Left ventricle myocardium inferior (tissue), 1 donor: Measurements from ENCODE around the gene DEF6. TPM values are rescaled to one million over a fixed set of nuclear protein-coding genes. Genes with fewer than 3 reads are reported as not detected.

Experiments
- DNase-seq: peaks from one replicate; pipeline ENCODE4 v3.0.0-alpha.2; 2020
- H3K27ac ChIP-seq: fragments of 200-600 bp; replicated peaks from 2 replicates; pipeline ENCODE4 v1.8.0; 2021
- H3K27me3 ChIP-seq: fragments of 200-600 bp; 2 replicates; pipeline ENCODE4 v1.8.0; 2021; ENCODE audit warnings: low read depth
- H3K36me3 ChIP-seq: fragments of 200-600 bp; 2 replicates; pipeline ENCODE4 v1.8.0; 2021
- H3K4me1 ChIP-seq: fragments of 200-600 bp; 2 replicates; pipeline ENCODE4 v1.8.0; 2021
- H3K4me3 ChIP-seq: fragments of 200-600 bp; 2 replicates; pipeline ENCODE4 v1.8.0; 2021; ENCODE audit warnings: mild to moderate bottlenecking, moderate library complexity
- H3K9me3 ChIP-seq: fragments of 200-600 bp; replicated peaks from 2 replicates; pipeline ENCODE4 v1.8.0; 2021
- CTCF ChIP-seq: fragments of 200-600 bp; IDR thresholded peaks from 2 replicates; pipeline ENCODE4 v1.8.0; 2021; ENCODE audit warnings: antibody characterized with exemption, mild to moderate bottlenecking, borderline replicate concordance
- intact Hi-C: fragments of 100-400 bp; cut with micrococcal nuclease; formaldehyde crosslinking; loops from one replicate; pipeline ENCODE4 v1.11.0; 2022
- total RNA-seq: library from RNA; stranded (reverse); fragmentation: NEBNext Ultra II Directional; extraction: Animal tissue kit (Norgen Biotek cat#: 25700); gene quantifications from one replicate; pipeline ENCODE4 v1.2.1, GENCODE V29; 2021
- donor health status: DM: no; HTN: yes; CAD: no; lungs with severe emphysema.

DEF6 gene
- total RNA-seq, 1 donor from 2014 or later = 1.0 TPM

- Histone ChIP-seq H3K36me3 (peaks cover 72% of the 10 kb centered on the region), H3K4me1 (peaks cover 20% of the 10 kb centered on the region), H3K27ac (no peak overlapping the region), H3K4me3 (no peak overlapping the region), H3K27me3 (no peaks in the 10 kb centered on the region), H3K9me3 (no peaks in the 10 kb centered on the region)
- intact Hi-C loops = no loop called here
- DNase-seq = no peak
- no peak for TF ChIP-seq CTCF
Observed at GRCh38 chr6:35292494-35292893, 5.1 kb upstream of the DEF6 start.

GRCh38 chr6:35293681-35294080, 3.9 kb upstream of the DEF6 start:
- no peak for DNase-seq
- no peak overlapping the region for H3K4me3 ChIP-seq
- no peaks in the 10 kb centered on the region for H3K9me3 ChIP-seq
- no peaks in the 10 kb centered on the region for H3K27me3 ChIP-seq
- peaks cover 60% of the 10 kb centered on the region for H3K36me3 ChIP-seq
- H3K27ac ChIP-seq = no peak overlapping the region
- peaks cover 29% of the 10 kb centered on the region for H3K4me1 ChIP-seq
- TF ChIP-seq CTCF = no peak
- intact Hi-C loops = no loop called here

- TF ChIP-seq CTCF = peak; percentile 71
- Histone ChIP-seq H3K4me1 (peaks cover 29% of the 10 kb centered on the region), H3K9me3 (no peaks in the 10 kb centered on the region), H3K27me3 (no peaks in the 10 kb centered on the region), H3K36me3 (peaks cover 54% of the 10 kb centered on the region), H3K27ac (no peak overlapping the region), H3K4me3 (no peak overlapping the region)
- DNase-seq = no peak
- intact Hi-C loops = no loop called here
Observed at GRCh38 chr6:35294308-35294945, 3.2 kb upstream of the DEF6 start.

- intact Hi-C loops = no loop called here
- peaks cover 48% of the 10 kb centered on the region for H3K36me3 ChIP-seq
Observed at GRCh38 chr6:35295036-35295435, 2.6 kb upstream of the DEF6 start.

GRCh38 chr6:35295521-35296315, 1.9 kb upstream of the DEF6 start:
- Histone ChIP-seq H3K9me3 (no peaks in the 10 kb centered on the region), H3K27ac (no peak overlapping the region), H3K4me1 (peaks cover 29% of the 10 kb centered on the region), H3K36me3 (peaks cover 41% of the 10 kb centered on the region), H3K4me3 (no peak overlapping the region), H3K27me3 (no peaks in the 10 kb centered on the region)
- no peak for DNase-seq
- intact Hi-C loops = no loop called here
- no peak for TF ChIP-seq CTCF

More at GRCh38 chr6:35295036-35295435, 2.6 kb upstream of the DEF6 start:
- Histone ChIP-seq H3K27ac (no peak overlapping the region), H3K27me3 (no peaks in the 10 kb centered on the region), H3K9me3 (no peaks in the 10 kb centered on the region), H3K4me3 (no peak overlapping the region), H3K4me1 (peaks cover 29% of the 10 kb centered on the region)
- TF ChIP-seq CTCF = no peak
- no peak for DNase-seq
